ENCODE measurements around the gene RBM34. TPM values are rescaled to one million over a fixed set of nuclear protein-coding genes. Genes with fewer than 3 reads are reported as not detected.
A peak's percentile ranks its signal among the peaks of the same experiment; 100 is the strongest.

Gene RBM34, protein sequence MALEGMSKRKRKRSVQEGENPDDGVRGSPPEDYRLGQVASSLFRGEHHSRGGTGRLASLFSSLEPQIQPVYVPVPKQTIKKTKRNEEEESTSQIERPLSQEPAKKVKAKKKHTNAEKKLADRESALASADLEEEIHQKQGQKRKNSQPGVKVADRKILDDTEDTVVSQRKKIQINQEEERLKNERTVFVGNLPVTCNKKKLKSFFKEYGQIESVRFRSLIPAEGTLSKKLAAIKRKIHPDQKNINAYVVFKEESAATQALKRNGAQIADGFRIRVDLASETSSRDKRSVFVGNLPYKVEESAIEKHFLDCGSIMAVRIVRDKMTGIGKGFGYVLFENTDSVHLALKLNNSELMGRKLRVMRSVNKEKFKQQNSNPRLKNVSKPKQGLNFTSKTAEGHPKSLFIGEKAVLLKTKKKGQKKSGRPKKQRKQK
- total RNA-seq (10 to 100 TPM; 13.5 to 33.9 (median 23.4) TPM), polyA plus RNA-seq (10 to 100 TPM; 43.2 to 45.1 TPM)

GRCh38 chr1:235160957-235161684 lies at the start of gene RBM34:
TSS of gene RBM34 (minus strand) at chr1:235161250. CDS start at chr1:235161226, 24 bp downstream.
- DNase-seq = peak; percentile 89 to 96 (median 91)
- no peak for FAIRE-seq
- Histone ChIP-seq H3K36me3 (peaks cover 0 to 3% (median 0%) of the 10 kb centered on the region in 3 donors), H3K27ac (peak within 1 kb of the TSS; percentile 84 to 90 (median 86)), H3K4me1 (peaks cover 0 to 10% (median 6%) of the 10 kb centered on the region in 3 donors), H3K4me3 (peak within 1 kb of the TSS; percentile 53 to 83 (median 76)), H3K27me3 (no peaks in the 10 kb centered on the region), H3K9me3 (no peaks in the 10 kb centered on the region)
- intact Hi-C loops (cut with DNase I) = no loop called here
- TF ChIP-seq, protein P1, sequence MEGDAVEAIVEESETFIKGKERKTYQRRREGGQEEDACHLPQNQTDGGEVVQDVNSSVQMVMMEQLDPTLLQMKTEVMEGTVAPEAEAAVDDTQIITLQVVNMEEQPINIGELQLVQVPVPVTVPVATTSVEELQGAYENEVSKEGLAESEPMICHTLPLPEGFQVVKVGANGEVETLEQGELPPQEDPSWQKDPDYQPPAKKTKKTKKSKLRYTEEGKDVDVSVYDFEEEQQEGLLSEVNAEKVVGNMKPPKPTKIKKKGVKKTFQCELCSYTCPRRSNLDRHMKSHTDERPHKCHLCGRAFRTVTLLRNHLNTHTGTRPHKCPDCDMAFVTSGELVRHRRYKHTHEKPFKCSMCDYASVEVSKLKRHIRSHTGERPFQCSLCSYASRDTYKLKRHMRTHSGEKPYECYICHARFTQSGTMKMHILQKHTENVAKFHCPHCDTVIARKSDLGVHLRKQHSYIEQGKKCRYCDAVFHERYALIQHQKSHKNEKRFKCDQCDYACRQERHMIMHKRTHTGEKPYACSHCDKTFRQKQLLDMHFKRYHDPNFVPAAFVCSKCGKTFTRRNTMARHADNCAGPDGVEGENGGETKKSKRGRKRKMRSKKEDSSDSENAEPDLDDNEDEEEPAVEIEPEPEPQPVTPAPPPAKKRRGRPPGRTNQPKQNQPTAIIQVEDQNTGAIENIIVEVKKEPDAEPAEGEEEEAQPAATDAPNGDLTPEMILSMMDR (IDR thresholded peaks at IDR 0.05) = peak in 1 of 4 donors; percentile 22
- ATAC-seq = peak; percentile 97 to 100 (median 99)
- 0% methylated on average over 52 of the region's 52 CpGs for WGBS, 2 donors

GRCh38 chr1:235207209-235207565 lies 46.1 kb upstream of the RBM34 start:
- no peak overlapping the region for H3K4me3 ChIP-seq
- 90 to 95% methylated on average over 2 of the region's 2 CpGs for WGBS, 2 donors
- TF ChIP-seq, protein P1 (IDR thresholded peaks at IDR 0.05) = no peak
- peaks cover 0 to 10% (median 6%) of the 10 kb centered on the region in 3 donors for H3K36me3 ChIP-seq
- H3K27me3 ChIP-seq = no peaks in the 10 kb centered on the region
- no peak for DNase-seq
- H3K9me3 ChIP-seq = no peaks in the 10 kb centered on the region
- ATAC-seq = no peak
- no peaks in the 10 kb centered on the region for H3K4me1 ChIP-seq
- FAIRE-seq = no peak
- intact Hi-C loops (cut with DNase I) = no loop called here
- no peak overlapping the region for H3K27ac ChIP-seq

GRCh38 chr1:235206533-235207208 lies 45.6 kb upstream of the RBM34 start:
- DNase-seq = no peak
- Histone ChIP-seq H3K36me3 (peaks cover 0 to 10% (median 6%) of the 10 kb centered on the region in 3 donors), H3K4me1 (no peaks in the 10 kb centered on the region), H3K9me3 (no peaks in the 10 kb centered on the region), H3K27ac (no peak overlapping the region), H3K4me3 (no peak overlapping the region), H3K27me3 (no peaks in the 10 kb centered on the region)
- WGBS, 2 donors = 70% methylated on average over 4 of the region's 4 CpGs
- no peak for ATAC-seq
- no peak for FAIRE-seq
- intact Hi-C loops (cut with DNase I) = no loop called here
- TF ChIP-seq, protein P1 (IDR thresholded peaks at IDR 0.05) = no peak

DNA sequence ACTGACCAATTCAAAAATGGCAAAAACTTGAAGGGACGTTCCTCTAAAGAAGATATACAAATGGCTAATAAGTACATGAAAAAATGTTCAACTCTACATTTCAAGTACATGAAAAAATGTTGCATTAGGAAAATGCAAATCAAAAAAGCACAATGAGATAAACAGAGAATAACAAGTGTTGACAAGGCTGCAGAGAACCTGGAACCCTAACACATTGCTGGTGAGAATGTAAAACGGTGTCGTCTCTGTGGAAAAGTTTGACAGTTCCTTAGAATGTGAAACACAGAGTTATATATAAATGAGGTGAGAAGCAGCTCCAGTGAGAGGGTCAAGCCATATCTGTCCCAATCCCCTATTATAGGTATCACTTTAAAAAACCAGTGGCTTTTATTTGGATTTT lies 44.6 kb upstream of the RBM34 start:
- ATAC-seq (no peak), DNase-seq (no peak), FAIRE-seq (no peak)
- H3K36me3 ChIP-seq = peaks cover 0 to 10% (median 6%) of the 10 kb centered on the region in 3 donors
- no peaks in the 10 kb centered on the region for H3K27me3 ChIP-seq
- intact Hi-C loops (cut with DNase I) = no loop called here
- no peaks in the 10 kb centered on the region for H3K9me3 ChIP-seq
- TF ChIP-seq, protein P1 (IDR thresholded peaks at IDR 0.05) = no peak
- WGBS, 2 donors = 96 to 100% methylated on average over 3 of the region's 3 CpGs
- no peak overlapping the region for H3K4me3 ChIP-seq
- no peaks in the 10 kb centered on the region for H3K4me1 ChIP-seq
- no peak overlapping the region for H3K27ac ChIP-seq

Measured in pancreas (tissue), 10 donors.